GM21825 (cell line): Measurements from ENCODE around the gene SSTR3.
"Not testable (repeated sequence)": the region's sequence is repeated elsewhere in the genome, so short reads cannot be mapped to it uniquely, and the experiment has no call there.

Experiments
- ATAC-seq: cut with Tn5 transposase; IDR thresholded peaks from one replicate; pipeline ENCODE4 v1.9.1; 2021; ENCODE audit warnings: mild to moderate bottlenecking, moderate library complexity; ENCODE audit not compliant: unreplicated experiment

SSTR3 gene

GRCh38 chr22:37213218-37213855 is 1.1 kb upstream of the SSTR3 start:
- ATAC-seq = no peak

GRCh38 chr22:37211866-37212173 is 457 bp downstream of the SSTR3 start:
- no peak for ATAC-seq

- ATAC-seq = no peak
Measured at GRCh38 chr22:37211075-37211865, 1.0 kb downstream of the SSTR3 start.

- no peak for ATAC-seq
Measured at GRCh38 chr22:37210041-37210803, 2.1 kb downstream of the SSTR3 start.

GRCh38 chr22:37209140-37209845 is 3.0 kb downstream of the SSTR3 start:
- no peak for ATAC-seq

- ATAC-seq = no peak
Measured at GRCh38 chr22:37208401-37209139, 3.7 kb downstream of the SSTR3 start.

GRCh38 chr22:37207981-37208380 is 4.3 kb downstream of the SSTR3 start:
- no peak for ATAC-seq

GRCh38 chr22:37206841-37207821 is 5.1 kb downstream of the SSTR3 start:
- no peak for ATAC-seq

- ATAC-seq = no peak
Measured at GRCh38 chr22:37206118-37206840, 6.0 kb downstream of the SSTR3 start.

- ATAC-seq = no peak
Measured at GRCh38 chr22:37205046-37205445, 7.2 kb downstream of the SSTR3 start.

- ATAC-seq = no peak
Measured at GRCh38 chr22:37204045-37204655, 8.1 kb downstream of the SSTR3 start.

GRCh38 chr22:37203354-37204044 is 8.8 kb downstream of the SSTR3 start:
- no peak for ATAC-seq

GRCh38 chr22:37202716-37203115 is 9.6 kb downstream of the SSTR3 start:
- no peak for ATAC-seq

GRCh38 chr22:37202001-37202555 is 10.2 kb downstream of the SSTR3 start:
- no peak for ATAC-seq

- not testable (repeated sequence) for ATAC-seq
Measured at GRCh38 chr22:37201443-37201820, 10.8 kb downstream of the SSTR3 start.

- ATAC-seq = no peak
Measured at GRCh38 chr22:37199760-37200108, 12.5 kb downstream of the SSTR3 start.

GRCh38 chr22:37199103-37199759 is 13.0 kb downstream of the SSTR3 start:
- peak; percentile 90 for ATAC-seq
